Astrocyte of the cerebellum (primary cell): ENCODE results near the gene HLA-DMB.

Experiments used
- DNase-seq: peaks from one replicate; pipeline ENCODE4 v3.0.0-alpha.2; 2011; ENCODE audit warnings: low read depth
- H3K4me3 ChIP-seq: 2 replicates; pipeline ENCODE4 v1.5.1; 2011; ENCODE audit warnings: mild to moderate bottlenecking, low read depth, low read length, moderate library complexity
- CTCF ChIP-seq: IDR thresholded peaks from 2 replicates; pipeline ENCODE4 v1.5.1; 2012; ENCODE audit warnings: low read length, low read depth, moderate library complexity, mild to moderate bottlenecking; ENCODE audit errors: missing control alignments
- in situ Hi-C: cut with HindIII; loops from 2 replicates; pipeline ENCODE4 v1.10.0; 2017; ENCODE audit warnings: low sequenced_read_pairs

HLA-DMB gene

GRCh38 chr6:32894085-32895005 is 46.5 kb downstream of the HLA-DMB start:
- in situ Hi-C loops: no loop called here
- peak; percentile 75 for DNase-seq
- no peak for TF ChIP-seq CTCF
- peak overlapping the region; percentile 83 for H3K4me3 ChIP-seq

GRCh38 chr6:32890831-32891230 is 50.0 kb downstream of the HLA-DMB start:
- H3K4me3 ChIP-seq: no peak overlapping the region
- in situ Hi-C loops: no loop called here
- no peak for TF ChIP-seq CTCF
- no peak for DNase-seq

- no peak for TF ChIP-seq CTCF
- no peak for DNase-seq
- no peak overlapping the region for H3K4me3 ChIP-seq
- in situ Hi-C loops: no loop called here
These were observed 51.3 kb downstream of the HLA-DMB start for GRCh38 chr6:32889533-32889932.

GRCh38 chr6:32888576-32888975 is 52.3 kb downstream of the HLA-DMB start:
- TF ChIP-seq CTCF: no peak
- in situ Hi-C loops: no loop called here
- no peak for DNase-seq
- H3K4me3 ChIP-seq: no peak overlapping the region

GRCh38 chr6:32887616-32888015 is 53.2 kb downstream of the HLA-DMB start:
- in situ Hi-C loops: no loop called here
- no peak for TF ChIP-seq CTCF
- H3K4me3 ChIP-seq: no peak overlapping the region
- DNase-seq: no peak

GRCh38 chr6:32886681-32887383 is 54.0 kb downstream of the HLA-DMB start:
- H3K4me3 ChIP-seq: no peak overlapping the region
- in situ Hi-C loops: no loop called here
- no peak for TF ChIP-seq CTCF
- no peak for DNase-seq
